Ascending aorta (tissue), 2 donors: ENCODE measurements around the gene DNAAF8. TPM values are rescaled to one million over a fixed set of nuclear protein-coding genes. Genes with fewer than 3 reads are reported as not detected.

Experiments
- DNase-seq, 2 donors: peaks; one replicate each; pipeline ENCODE4 v3.0.0-alpha.2; 2019; ENCODE audit warnings: low spot score in 2 of 2
- H3K27ac ChIP-seq, 2 donors: fragments of 200-600 bp; sonication (generic); one replicate each; pipeline ENCODE4 v1.5.1; 2016 to 2017; ENCODE audit warnings: mild to moderate bottlenecking in 1 of 2
- H3K27me3 ChIP-seq: fragments of 200-600 bp; sonication (generic); one replicate; pipeline ENCODE4 v1.5.1; 2017
- H3K36me3 ChIP-seq, 2 donors: fragments of 200-600 bp; sonication (generic); one replicate each; pipeline ENCODE4 v1.5.1; 2016
- H3K4me1 ChIP-seq, 2 donors: fragments of 200-600 bp; sonication (generic); one replicate each; pipeline ENCODE4 v1.5.1; 2016 to 2017; ENCODE audit warnings: mild to moderate bottlenecking in 1 of 2
- H3K4me3 ChIP-seq, 2 donors: fragments of 200-600 bp; sonication (generic); one replicate each; pipeline ENCODE4 v1.5.1; 2016 to 2017; ENCODE audit warnings: mild to moderate bottlenecking in 1 of 2
- H3K9me3 ChIP-seq, 2 donors: fragments of 200-600 bp; sonication (generic); one replicate each; pipeline ENCODE4 v1.5.1; 2016
- intact Hi-C: fragments of 100-400 bp; cut with DNase I; formaldehyde crosslinking; loops from one replicate; pipeline ENCODE4 v1.15.1; 2023
- total RNA-seq: library from RNA; depleted of rRNA; stranded (reverse); fragments of >200 nt; gene quantifications from one replicate; pipeline ENCODE4 v1.1.0, GENCODE V29; 2016
- TF ChIP-seq, protein P1 (sequence below), 3 experiments: fragments of 200-600 bp in 2 of 3; fragments of 450-650 bp in 1 of 3; sonication (generic) in 2 of 3; IDR thresholded peaks; one replicate each; pipeline ENCODE4 v1.5.1; 2016 to 2019; ENCODE audit warnings: antibody characterized with exemption in 3 of 3, mild to moderate bottlenecking in 1 of 3, moderate library complexity in 1 of 3

The DNAAF8 gene
- total RNA-seq, 1 donor from 2014 or later, result not detected

- intact Hi-C loops, result no loop called here
- Histone ChIP-seq H3K9me3 (no peaks in the 10 kb centered on the region), H3K36me3 (no peaks in the 10 kb centered on the region), H3K27ac (no peak within 1 kb of the TSS), H3K4me1 (no peaks in the 10 kb centered on the region), H3K4me3 (no peak within 1 kb of the TSS), H3K27me3 (no peaks in the 10 kb centered on the region)
- no peak for DNase-seq
- TF ChIP-seq, protein P1, sequence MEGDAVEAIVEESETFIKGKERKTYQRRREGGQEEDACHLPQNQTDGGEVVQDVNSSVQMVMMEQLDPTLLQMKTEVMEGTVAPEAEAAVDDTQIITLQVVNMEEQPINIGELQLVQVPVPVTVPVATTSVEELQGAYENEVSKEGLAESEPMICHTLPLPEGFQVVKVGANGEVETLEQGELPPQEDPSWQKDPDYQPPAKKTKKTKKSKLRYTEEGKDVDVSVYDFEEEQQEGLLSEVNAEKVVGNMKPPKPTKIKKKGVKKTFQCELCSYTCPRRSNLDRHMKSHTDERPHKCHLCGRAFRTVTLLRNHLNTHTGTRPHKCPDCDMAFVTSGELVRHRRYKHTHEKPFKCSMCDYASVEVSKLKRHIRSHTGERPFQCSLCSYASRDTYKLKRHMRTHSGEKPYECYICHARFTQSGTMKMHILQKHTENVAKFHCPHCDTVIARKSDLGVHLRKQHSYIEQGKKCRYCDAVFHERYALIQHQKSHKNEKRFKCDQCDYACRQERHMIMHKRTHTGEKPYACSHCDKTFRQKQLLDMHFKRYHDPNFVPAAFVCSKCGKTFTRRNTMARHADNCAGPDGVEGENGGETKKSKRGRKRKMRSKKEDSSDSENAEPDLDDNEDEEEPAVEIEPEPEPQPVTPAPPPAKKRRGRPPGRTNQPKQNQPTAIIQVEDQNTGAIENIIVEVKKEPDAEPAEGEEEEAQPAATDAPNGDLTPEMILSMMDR (IDR thresholded peaks at IDR 0.05), result no peak
Measured at GRCh38 chr16:4787627-4788482, 53.5 kb downstream of the DNAAF8 start, which contains the start of gene SEPTIN12. TSS of gene SEPTIN12 (minus strand) at chr16:4788345. CDS start at chr16:4787645, 700 bp downstream.

GRCh38 chr16:4788489-4788889 is 54.2 kb downstream of the DNAAF8 start:
- intact Hi-C loops, result no loop called here
- no peaks in the 10 kb centered on the region for H3K4me1 ChIP-seq
- H3K27me3 ChIP-seq, result no peaks in the 10 kb centered on the region
- H3K27ac ChIP-seq, result no peak overlapping the region
- no peak overlapping the region for H3K4me3 ChIP-seq
- DNase-seq, result no peak
- TF ChIP-seq, protein P1 (IDR thresholded peaks at IDR 0.05), result no peak
- no peaks in the 10 kb centered on the region for H3K36me3 ChIP-seq
- H3K9me3 ChIP-seq, result no peaks in the 10 kb centered on the region

DNA sequence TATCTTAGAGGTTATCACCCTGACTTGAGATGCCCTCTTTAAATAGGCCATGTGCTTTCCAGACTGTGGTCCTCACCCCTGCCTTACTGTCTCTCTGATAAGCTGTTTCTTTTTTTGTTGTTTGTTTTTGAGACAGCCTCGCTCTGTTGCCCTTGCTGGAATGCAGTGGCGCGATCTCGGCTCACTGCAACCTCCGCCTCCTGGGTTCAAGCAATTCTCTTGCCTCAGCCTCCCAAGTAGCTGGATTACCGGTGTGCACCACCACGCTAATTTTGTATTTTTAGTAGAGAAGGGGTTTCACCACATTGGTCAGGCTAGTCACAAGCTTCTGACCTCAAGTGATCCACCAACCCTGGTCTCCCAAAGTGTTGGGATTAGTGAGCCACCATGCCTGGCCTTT is 54.6 kb downstream of the DNAAF8 start:
- Histone ChIP-seq H3K27me3 (no peaks in the 10 kb centered on the region), H3K4me1 (no peaks in the 10 kb centered on the region), H3K27ac (no peak overlapping the region), H3K4me3 (no peak overlapping the region), H3K36me3 (no peaks in the 10 kb centered on the region), H3K9me3 (no peaks in the 10 kb centered on the region)
- DNase-seq, result no peak
- TF ChIP-seq, protein P1 (IDR thresholded peaks at IDR 0.05), result no peak
- intact Hi-C loops, result no loop called here

DNA sequence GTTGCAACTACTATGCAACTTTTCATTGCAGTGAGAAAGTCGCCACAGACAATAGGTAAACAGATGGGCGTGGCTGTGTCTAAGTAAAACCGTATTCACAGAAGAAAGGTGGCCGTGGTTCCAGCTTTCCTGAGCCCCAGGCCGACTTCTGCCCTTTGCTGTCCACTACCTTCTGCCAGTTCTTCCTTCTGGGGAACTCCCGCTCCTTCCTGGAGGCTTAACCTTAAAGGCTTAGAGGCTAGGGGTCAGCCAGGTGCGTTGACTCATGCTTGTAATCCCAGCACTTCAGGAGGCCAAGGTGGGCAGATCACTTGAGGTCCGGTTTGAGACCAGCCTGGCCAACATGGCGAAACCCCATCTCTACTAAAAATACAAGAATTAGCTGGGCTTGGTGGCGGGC is 55.9 kb downstream of the DNAAF8 start:
- Histone ChIP-seq H3K9me3 (no peaks in the 10 kb centered on the region), H3K36me3 (no peaks in the 10 kb centered on the region), H3K27ac (no peak overlapping the region), H3K27me3 (no peaks in the 10 kb centered on the region), H3K4me1 (no peaks in the 10 kb centered on the region), H3K4me3 (no peak overlapping the region)
- DNase-seq, result no peak
- intact Hi-C loops, result no loop called here
- TF ChIP-seq, protein P1 (IDR thresholded peaks at IDR 0.05), result no peak

- intact Hi-C loops, result no loop called here
- Histone ChIP-seq H3K36me3 (no peaks in the 10 kb centered on the region), H3K27ac (no peak overlapping the region), H3K9me3 (no peaks in the 10 kb centered on the region), H3K4me3 (no peak overlapping the region), H3K27me3 (no peaks in the 10 kb centered on the region), H3K4me1 (no peaks in the 10 kb centered on the region)
- no peak for DNase-seq
- TF ChIP-seq, protein P1 (IDR thresholded peaks at IDR 0.05), result no peak
Measured at GRCh38 chr16:4790871-4791270, 56.5 kb downstream of the DNAAF8 start.
